ENCODE data around the gene ULK4.

DNA sequence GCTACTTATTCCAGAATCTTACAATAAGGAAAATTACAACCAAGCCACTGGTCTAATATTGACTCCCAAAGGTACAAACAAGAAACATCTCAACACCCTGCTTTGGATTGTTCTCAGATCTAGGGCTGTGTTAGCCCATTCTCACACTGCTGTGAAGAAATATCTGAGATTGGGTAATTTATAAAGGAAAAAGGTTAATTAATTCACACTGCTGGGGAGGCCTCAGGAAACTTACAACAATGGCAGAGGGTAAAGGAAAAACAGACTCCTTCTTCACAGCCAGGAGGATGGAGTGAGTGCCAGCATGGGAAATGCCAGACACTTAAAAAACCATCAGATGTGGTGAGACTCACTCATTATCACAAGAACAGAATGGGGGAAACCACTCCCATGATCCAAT is 208.3 kb downstream of the ULK4 start:
- no peak for TF ChIP-seq POLR2A (IDR thresholded peaks at IDR 0.05)
- TF ChIP-seq, protein P1, sequence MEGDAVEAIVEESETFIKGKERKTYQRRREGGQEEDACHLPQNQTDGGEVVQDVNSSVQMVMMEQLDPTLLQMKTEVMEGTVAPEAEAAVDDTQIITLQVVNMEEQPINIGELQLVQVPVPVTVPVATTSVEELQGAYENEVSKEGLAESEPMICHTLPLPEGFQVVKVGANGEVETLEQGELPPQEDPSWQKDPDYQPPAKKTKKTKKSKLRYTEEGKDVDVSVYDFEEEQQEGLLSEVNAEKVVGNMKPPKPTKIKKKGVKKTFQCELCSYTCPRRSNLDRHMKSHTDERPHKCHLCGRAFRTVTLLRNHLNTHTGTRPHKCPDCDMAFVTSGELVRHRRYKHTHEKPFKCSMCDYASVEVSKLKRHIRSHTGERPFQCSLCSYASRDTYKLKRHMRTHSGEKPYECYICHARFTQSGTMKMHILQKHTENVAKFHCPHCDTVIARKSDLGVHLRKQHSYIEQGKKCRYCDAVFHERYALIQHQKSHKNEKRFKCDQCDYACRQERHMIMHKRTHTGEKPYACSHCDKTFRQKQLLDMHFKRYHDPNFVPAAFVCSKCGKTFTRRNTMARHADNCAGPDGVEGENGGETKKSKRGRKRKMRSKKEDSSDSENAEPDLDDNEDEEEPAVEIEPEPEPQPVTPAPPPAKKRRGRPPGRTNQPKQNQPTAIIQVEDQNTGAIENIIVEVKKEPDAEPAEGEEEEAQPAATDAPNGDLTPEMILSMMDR (IDR thresholded peaks at IDR 0.05) = no peak
